D721Med (cell line): ENCODE results near the gene DYRK1A.

Experiments
- DNase-seq: peaks from one replicate; pipeline ENCODE4 v3.0.0; 2011; ENCODE audit warnings: low spot score; ENCODE audit not compliant: insufficient read length
- FAIRE-seq: peaks from 2 replicates; lab custom pipeline; 2011; peaks lifted over from hg19 to GRCh38; lab: Jason Lieb, UNC
- CTCF ChIP-seq: IDR thresholded peaks from 2 replicates; pipeline ENCODE4 v1.5.1; 2012; ENCODE audit warnings: mild to moderate bottlenecking, control low read depth; ENCODE audit not compliant: insufficient read depth; ENCODE audit errors: missing control alignments

The DYRK1A gene

GRCh38 chr21:37560385-37560784, 193.8 kb downstream of the DYRK1A start:
- FAIRE-seq (no peak), DNase-seq (no peak)
- no peak for TF ChIP-seq CTCF

- DNase-seq (no peak), FAIRE-seq (no peak)
- no peak for TF ChIP-seq CTCF
Measured at GRCh38 chr21:37561506-37561905, 194.9 kb downstream of the DYRK1A start.

- no peak for DNase-seq
- TF ChIP-seq CTCF: no peak
- no peak for FAIRE-seq
Measured at GRCh38 chr21:37561941-37562919, 195.7 kb downstream of the DYRK1A start.

- DNase-seq: no peak
- TF ChIP-seq CTCF: no peak
- FAIRE-seq: no peak
Measured at GRCh38 chr21:37562920-37563640, 196.5 kb downstream of the DYRK1A start.

GRCh38 chr21:37563641-37564340, 197.2 kb downstream of the DYRK1A start:
- no peak for FAIRE-seq
- peak; percentile 82 for DNase-seq
- peak; percentile 23 for TF ChIP-seq CTCF

GRCh38 chr21:37564341-37564923, 197.9 kb downstream of the DYRK1A start:
- DNase-seq: no peak
- FAIRE-seq: no peak
- TF ChIP-seq CTCF: no peak
